GM21529 (cell line): Measurements from ENCODE around the gene SLC43A1.

ENCODE experiments used
- ATAC-seq: cut with Tn5 transposase; IDR thresholded peaks from one replicate; pipeline ENCODE4 v1.9.1; 2021; ENCODE audit not compliant: unreplicated experiment

SLC43A1 gene

DNA sequence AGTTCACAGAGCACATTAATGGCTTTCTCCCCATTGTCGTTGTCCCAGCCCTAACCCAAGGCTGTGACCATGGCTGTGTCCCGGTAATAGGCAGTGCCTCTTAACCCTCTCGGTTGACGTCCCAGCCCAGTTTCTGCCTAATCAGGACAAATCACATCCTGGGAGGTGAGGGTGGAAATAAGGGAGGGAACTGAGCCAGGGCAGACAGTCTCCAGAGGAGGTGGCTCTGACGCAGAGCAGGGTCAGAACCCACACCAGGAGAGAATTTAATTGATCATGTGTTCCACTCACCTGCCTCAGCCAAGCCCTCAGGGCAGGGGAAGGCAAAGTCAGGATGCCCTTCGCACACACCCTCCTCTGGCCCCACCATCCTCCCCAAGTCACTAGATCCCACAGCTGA is 17.0 kb downstream of the SLC43A1 start:
- ATAC-seq: no peak

DNA sequence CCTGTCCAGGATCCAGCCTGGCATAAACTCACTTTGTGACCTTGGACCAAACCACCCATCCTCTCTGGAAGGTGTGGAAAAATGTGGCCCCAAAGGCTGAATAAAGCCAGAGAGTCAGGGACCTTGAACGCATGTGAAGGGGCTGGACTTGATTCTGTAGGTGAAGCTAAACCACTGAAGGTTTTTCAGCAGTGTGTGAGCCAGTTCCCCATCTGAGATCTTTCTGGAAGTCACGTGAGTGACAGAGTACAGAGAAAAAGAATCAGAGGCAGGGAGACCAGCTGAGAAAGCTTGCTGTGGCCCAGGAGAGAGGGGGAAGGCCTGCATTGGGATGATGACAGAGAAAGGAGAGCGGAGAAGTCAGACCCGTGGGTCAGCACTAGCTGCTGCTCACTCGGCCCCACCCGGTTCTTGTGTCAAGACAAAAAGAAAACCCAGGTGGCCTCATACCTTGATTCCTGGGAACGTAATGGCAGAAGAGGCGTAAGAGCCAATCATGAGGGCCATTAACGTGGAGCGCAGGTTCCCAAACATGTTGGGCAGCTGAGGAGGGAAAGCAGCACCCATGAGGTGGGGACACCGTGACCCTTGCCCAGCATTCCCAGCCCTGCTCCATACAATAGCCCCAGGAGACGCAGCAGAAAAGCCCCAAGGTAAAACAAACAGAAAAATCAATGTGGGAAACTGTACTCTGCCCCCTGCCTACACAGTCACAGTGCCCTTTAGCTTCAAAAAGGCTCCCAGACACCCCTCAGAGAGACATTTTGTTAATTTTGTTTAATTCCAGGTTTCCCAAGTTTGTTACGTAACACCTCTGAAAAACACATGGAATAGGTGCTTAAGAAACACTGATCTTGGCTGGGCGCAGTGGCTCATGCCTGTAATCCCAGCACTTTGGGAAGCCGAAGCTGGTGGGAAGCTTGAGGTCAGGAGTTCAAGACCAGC is 17.9 kb downstream of the SLC43A1 start:
- no peak for ATAC-seq

GRCh38 chr11:57496109-57496820 is 19.2 kb downstream of the SLC43A1 start:
- ATAC-seq: no peak

- ATAC-seq: peak; percentile 73
Measured at GRCh38 chr11:57493507-57494503, 21.7 kb downstream of the SLC43A1 start.

DNA sequence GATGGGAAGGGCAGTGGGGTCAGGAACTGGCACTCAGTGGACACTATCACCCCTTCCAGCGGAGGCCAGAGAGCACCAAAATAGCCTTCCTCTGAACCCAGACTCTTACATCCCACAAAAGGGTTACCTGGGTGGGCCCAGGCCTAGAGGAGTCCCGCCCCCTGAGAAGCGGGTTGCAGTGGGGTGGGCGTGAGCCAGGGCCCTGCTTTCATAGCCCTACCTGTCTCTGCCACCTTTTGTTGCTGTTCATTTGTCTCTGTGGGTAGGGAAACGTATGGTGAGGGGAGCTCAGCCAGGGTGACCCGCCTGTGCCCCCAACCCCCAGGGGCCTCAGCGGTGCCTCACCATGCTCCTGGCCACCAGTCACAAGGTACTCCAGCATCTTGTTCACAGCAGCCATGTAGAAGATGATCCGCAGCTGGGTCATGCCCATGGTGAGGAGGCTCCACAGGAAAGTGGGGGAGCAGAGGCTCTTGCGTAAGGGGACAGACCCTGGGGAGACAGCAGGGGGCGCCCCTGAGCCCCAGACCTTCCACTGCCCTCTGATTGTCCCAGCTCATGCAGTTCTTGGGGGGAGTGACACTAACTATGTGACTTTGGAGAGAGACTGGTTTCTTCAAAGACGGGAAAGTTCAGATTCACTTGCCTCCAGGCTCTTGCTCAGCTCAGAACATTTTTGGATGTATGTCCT is 24.0 kb downstream of the SLC43A1 start:
- no peak for ATAC-seq

DNA sequence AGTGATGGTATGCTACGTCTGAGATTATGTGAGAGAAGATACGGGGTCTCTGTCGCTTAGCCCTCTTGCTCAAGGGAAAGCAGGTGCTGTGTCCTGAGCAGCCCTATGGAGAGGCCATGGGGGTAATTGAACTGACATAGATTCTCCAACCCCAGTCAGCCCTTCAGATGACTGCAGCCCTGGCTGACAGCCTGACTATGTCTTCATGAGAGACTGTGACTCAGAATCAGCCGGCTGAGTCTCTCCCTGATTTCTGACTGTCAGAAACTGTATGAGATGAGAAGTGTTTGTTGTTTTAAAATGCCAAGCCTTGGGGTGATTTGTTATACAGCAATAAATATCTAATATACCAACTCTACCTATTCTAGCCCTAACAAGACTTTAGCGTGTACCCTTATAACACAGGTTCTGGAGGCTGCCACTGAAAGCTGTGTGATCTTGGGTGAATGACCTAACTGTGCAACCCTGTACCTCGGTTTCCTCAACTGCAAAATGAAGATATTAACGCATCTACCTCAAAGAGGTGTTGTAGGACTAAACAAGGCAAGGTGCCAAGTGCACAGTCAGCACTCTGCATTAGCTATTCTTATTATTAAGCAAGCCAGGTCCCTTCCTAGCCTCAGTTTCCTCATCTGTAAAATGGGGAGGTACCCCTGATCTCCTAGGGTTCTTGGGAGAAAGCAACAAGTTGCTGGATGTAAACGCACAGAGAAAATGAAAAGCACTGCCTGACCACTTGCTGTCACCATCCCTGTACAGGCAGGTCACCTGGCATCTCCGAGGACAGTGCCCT is 24.9 kb downstream of the SLC43A1 start:
- no peak for ATAC-seq

DNA sequence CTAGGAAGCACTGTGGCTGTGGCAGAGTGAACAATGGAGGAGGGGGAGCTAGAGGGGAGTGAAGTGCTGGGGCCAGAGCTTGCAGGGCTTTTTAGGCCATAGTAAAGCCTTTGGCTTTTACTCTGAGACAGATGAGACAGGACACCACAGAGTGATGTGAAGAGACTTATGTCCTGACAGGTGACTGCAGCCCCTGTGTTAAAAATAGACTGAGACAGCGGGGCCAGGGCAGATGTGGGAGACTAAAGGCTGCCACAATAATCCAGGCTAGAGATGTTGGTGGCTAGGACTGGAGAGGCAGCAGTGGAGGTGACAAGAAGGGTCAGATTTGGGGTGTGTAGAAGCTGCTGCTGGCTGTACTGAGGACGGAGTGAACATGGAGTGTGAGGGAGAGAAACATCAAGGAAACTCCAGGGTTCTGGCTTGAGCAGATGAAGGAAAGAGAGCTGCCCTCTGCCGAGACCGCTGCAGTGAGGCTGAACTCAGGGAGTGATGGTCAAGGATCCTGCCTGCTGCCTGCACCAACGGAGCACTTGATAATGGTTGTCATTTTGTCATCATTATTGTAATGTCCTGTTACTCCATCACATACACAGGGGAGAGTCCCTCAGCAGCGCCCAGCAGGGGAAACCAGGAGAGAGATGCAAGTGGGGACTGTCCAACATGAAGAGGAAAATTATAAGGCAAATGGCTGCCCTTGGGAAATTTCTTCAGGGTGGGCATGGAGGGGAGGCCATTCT is 27.4 kb downstream of the SLC43A1 start:
- ATAC-seq: no peak

DNA sequence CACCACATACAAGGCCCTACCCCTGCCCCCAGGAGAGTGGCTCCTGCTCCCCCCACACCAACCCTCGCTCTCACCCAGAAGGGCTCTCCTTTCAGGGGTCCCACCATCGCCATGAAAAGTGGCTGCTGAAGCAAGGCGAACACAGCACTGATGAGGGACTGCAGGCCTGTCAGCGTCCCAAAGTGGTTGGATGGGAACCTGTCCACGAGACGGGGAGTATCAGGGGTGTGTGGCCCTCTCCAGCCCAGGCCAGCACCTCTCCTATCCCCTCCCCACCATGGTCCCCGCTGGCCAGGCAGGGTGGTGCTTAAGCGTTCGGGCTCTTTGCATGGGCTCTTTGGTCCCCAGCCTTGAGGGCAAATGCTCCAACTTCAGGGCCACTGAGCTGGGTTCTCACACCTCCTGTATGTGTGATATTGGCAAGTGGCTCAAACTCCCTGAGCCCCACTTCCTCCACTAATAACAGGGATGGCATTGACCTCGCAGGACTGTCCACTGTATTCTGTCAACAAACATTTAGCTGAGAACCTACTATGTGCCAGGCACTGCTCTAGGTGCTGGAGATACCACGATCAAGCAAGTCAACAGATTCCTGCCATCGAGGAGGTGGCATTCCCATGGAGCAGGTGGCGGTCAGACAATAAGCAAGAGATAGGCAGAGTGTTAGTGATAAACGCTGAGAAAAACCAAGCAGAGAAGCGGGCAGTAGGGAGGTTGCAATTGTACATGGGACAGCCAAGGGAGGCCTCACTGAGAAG is 28.3 kb downstream of the SLC43A1 start:
- no peak for ATAC-seq

DNA sequence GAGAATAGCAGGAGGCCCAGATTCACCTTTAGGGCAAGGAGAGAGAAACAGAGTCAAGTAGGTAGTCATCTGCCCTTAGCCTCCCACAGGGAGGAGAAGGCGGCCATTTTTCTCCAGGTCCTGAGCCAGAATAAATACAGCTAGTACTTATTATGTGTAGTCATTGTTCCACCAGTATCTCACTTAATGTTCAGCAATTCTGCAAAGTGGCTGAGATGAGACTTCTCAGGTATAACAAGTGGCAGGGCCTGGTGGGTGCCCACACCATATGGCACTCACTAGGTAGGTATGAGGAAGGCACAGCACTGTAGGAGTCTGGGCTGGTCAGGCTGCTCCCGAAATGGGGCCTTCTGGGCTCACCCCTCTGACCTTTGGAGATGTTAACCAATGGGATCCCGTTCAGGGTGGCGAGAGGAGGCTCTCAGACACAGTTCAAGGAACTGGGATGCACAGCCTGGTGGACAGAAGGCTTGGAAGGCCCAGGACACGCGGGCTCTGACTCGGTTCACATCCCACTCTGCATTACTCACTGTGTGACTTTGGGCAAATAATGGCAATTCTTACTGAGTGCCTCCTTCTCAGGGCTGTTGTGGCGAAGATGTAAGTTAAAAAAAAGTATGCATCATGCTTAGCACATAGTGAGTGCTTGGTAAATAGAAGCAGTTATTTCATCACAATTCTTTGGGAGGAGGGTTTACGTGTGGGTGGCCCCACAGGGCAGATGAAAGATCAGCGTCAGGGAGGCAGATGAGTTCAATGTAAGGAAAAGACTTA is 30.1 kb downstream of the SLC43A1 start:
- no peak for ATAC-seq

DNA sequence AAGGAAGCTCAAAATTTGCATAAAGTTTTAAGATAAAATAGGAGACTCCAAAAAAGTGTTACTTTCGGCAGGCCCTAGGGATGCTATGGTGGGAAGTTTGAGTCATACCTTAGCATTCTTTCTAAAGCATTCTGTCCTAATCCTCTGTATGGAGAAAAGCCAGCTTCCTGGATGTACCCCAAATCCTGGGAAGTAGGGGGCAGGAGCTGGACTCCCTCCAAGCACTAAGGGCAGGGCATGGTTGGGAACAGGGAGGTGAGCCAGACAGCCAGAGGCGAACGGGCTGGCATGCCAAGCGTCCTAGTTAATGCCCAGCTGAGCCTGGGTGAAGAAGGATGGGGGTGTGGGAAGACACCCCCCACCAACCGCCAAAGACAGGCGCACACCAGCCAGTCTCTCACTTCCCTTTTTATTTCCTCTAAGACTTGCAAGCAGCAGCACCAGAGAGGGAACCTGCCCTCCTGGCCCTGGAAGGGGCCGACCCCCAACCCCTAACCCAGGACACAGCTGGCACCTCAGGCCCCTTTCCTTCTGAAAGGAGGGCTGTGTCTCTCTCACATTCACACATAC is 31.3 kb downstream of the SLC43A1 start:
- ATAC-seq: peak; percentile 68

DNA sequence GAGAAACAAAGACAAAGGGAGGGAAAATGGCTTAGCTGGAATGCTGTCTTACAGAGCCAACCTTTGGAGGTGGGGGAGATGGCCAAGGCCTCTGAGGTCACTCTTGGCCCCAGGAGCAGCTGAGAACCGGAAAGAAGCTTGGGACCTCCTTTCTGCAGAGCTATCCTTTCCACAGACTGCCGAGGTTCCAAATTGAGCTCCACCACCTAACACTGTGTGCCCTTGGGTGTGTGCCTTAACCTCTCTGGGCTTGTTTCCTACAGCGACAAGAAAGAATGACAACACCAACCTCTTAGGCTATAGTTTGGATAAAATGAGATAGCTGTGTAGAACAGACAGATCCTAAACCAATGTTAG is 32.0 kb downstream of the SLC43A1 start:
- ATAC-seq: no peak

DNA sequence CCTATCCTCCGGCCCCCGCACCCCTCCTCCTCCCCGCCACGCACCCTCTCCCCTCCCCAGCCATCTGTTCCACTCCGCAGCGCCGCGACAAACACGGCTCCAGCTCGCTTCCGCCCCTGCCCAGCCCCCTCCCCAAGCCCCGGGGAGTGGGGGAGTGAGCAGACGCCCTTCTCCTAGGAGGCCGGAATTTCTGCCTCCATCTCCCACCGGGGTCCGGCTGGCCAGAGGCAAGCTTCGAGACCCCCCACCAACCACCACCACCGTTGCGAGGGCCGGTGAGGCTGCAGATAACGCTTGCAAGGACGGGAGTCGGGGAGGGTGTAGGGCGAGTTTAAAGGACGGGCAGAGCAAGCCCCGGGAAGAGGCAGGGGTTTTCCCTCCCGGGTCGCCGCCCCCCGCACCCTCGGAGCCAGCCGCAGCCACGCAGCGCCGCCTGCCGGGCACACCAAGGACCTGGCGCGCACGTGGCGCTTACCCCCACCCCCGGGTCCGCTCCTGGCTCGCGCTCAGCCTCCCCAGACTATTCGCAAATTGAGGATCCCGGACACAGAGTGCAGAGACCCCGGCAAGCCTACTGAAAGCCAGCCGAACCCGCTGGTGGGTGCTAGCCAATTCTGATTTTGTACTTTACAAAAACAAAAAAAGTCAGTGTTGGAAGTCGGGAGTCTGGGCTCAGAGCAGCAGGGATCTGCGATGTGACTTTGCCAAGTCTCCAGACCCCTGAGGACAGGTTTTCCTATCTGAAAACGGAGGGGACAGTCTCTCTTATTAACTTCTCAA is 32.5 kb downstream of the SLC43A1 start:
- ATAC-seq: peak; percentile 36

DNA sequence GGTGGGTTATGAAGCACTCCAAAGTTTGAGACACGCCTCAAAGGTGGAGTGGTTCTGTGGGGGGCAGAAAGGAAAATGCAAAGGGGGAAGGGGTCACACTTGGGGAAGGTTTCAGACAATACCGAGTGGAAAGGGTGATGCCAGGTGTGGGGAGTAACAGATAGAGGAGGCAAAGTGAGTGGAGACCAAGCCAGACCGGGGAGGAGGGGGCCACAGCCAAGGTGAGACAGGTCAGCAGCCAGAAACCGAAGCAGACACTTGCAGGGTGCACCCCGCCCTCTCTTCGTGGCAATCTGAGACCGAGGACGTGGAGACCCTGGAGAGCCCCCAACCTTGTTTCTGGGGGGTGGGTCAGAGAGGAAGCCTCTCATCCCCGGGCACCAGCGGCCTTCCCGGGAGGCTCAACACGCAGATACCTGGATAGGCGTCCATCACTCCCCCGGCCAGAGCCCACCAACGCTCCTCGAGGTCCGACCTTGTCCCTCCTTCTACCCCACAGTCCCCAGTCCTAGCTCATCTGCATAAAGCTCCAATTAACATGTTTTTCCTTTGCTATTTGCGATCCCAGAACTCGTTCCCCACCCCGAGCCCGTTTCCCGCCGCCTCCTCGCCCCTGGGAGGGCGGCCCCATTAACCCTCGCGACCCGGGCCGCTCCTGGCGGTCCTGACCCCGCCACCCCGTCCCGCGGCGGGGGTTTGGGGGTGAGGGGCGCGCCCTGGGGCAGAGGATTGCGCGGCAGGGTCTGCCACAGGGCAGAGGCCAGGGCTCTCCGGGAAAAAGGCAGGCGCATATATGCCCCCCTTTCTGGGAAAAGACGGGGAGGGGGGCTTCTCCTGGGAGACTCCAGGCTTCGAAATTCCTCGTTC is 33.4 kb downstream of the SLC43A1 start:
- ATAC-seq: no peak

GRCh38 chr11:57481315-57481714 is 34.2 kb downstream of the SLC43A1 start:
- ATAC-seq: no peak

- peak; percentile 33 for ATAC-seq
Measured at GRCh38 chr11:57480409-57481137, 34.9 kb downstream of the SLC43A1 start.
